ENCODE data around the gene TSSC4.

TSSC4 gene

GRCh38 chr11:2395211-2395730, 5.3 kb upstream of the TSSC4 start:
- no peak overlapping the region for H3K9ac ChIP-seq (ENCODE audit: low read depth, low read length)
- peaks cover 38% of the 10 kb centered on the region for H3K36me3 ChIP-seq (ENCODE audit: control insufficient read depth, insufficient read depth, low read length)
- H3K4me1 ChIP-seq (ENCODE audit: control insufficient read depth, insufficient read depth, low read length), result peaks cover 8% of the 10 kb centered on the region; the same call in 1 of the 2 replicates
- H3K27ac ChIP-seq (ENCODE audit: low read depth, low read length), result no peak overlapping the region
- no peaks in the 10 kb centered on the region for H3K9me3 ChIP-seq (ENCODE audit: control insufficient read depth, insufficient read depth, low read length)
- no peak overlapping the region for H3K4me3 ChIP-seq (ENCODE audit: low read depth, low read length)
- H3K27me3 ChIP-seq (ENCODE audit: control insufficient read depth, insufficient read depth, low read length), result no peaks in the 10 kb centered on the region

- peaks cover 5% of the 10 kb centered on the region; the same call in 1 of the 2 replicates for H3K4me1 ChIP-seq (ENCODE audit: control insufficient read depth, insufficient read depth, low read length)
- H3K9ac ChIP-seq (ENCODE audit: low read depth, low read length), result no peak overlapping the region
- H3K9me3 ChIP-seq (ENCODE audit: control insufficient read depth, insufficient read depth, low read length), result no peaks in the 10 kb centered on the region
- H3K27me3 ChIP-seq (ENCODE audit: control insufficient read depth, insufficient read depth, low read length), result no peaks in the 10 kb centered on the region
- H3K27ac ChIP-seq (ENCODE audit: low read depth, low read length), result no peak overlapping the region
- peaks cover 35% of the 10 kb centered on the region for H3K36me3 ChIP-seq (ENCODE audit: control insufficient read depth, insufficient read depth, low read length)
- H3K4me3 ChIP-seq (ENCODE audit: low read depth, low read length), result no peak overlapping the region
These were observed 4.7 kb upstream of the TSSC4 start for GRCh38 chr11:2395856-2396255.

- Histone ChIP-seq H3K27ac (ENCODE audit: low read depth, low read length) (no peak overlapping the region), H3K4me1 (ENCODE audit: control insufficient read depth, insufficient read depth, low read length) (peaks cover 5% of the 10 kb centered on the region; the same call in 1 of the 2 replicates), H3K9ac (ENCODE audit: low read depth, low read length) (no peak overlapping the region), H3K36me3 (ENCODE audit: control insufficient read depth, insufficient read depth, low read length) (peaks cover 35% of the 10 kb centered on the region), H3K4me3 (ENCODE audit: low read depth, low read length) (no peak overlapping the region), H3K27me3 (ENCODE audit: control insufficient read depth, insufficient read depth, low read length) (no peaks in the 10 kb centered on the region), H3K9me3 (ENCODE audit: control insufficient read depth, insufficient read depth, low read length) (no peaks in the 10 kb centered on the region)
These were observed 4.1 kb upstream of the TSSC4 start for GRCh38 chr11:2396471-2396870.

GRCh38 chr11:2397005-2397404, 3.5 kb upstream of the TSSC4 start:
- Histone ChIP-seq H3K9ac (ENCODE audit: low read depth, low read length) (no peak overlapping the region), H3K4me3 (ENCODE audit: low read depth, low read length) (no peak overlapping the region), H3K4me1 (ENCODE audit: control insufficient read depth, insufficient read depth, low read length) (peaks cover 5% of the 10 kb centered on the region; the same call in 1 of the 2 replicates), H3K36me3 (ENCODE audit: control insufficient read depth, insufficient read depth, low read length) (peaks cover 32% of the 10 kb centered on the region), H3K27me3 (ENCODE audit: control insufficient read depth, insufficient read depth, low read length) (no peaks in the 10 kb centered on the region), H3K9me3 (ENCODE audit: control insufficient read depth, insufficient read depth, low read length) (no peaks in the 10 kb centered on the region), H3K27ac (ENCODE audit: low read depth, low read length) (no peak overlapping the region)

- peaks cover 44% of the 10 kb centered on the region for H3K36me3 ChIP-seq (ENCODE audit: control insufficient read depth, insufficient read depth, low read length)
- peak overlapping the region; percentile 95 for H3K27ac ChIP-seq (ENCODE audit: low read depth, low read length)
- no peak overlapping the region for H3K4me3 ChIP-seq (ENCODE audit: low read depth, low read length)
- no peaks in the 10 kb centered on the region for H3K27me3 ChIP-seq (ENCODE audit: control insufficient read depth, insufficient read depth, low read length)
- H3K4me1 ChIP-seq (ENCODE audit: control insufficient read depth, insufficient read depth, low read length), result peaks cover 5% of the 10 kb centered on the region; the same call in 1 of the 2 replicates
- no peaks in the 10 kb centered on the region for H3K9me3 ChIP-seq (ENCODE audit: control insufficient read depth, insufficient read depth, low read length)
- H3K9ac ChIP-seq (ENCODE audit: low read depth, low read length), result no peak overlapping the region
These were observed 1.7 kb upstream of the TSSC4 start for GRCh38 chr11:2398664-2399355.

- Histone ChIP-seq H3K4me3 (ENCODE audit: low read depth, low read length) (peak overlapping the region; percentile 77), H3K27ac (ENCODE audit: low read depth, low read length) (peak overlapping the region; percentile 95), H3K36me3 (ENCODE audit: control insufficient read depth, insufficient read depth, low read length) (peaks cover 42% of the 10 kb centered on the region), H3K4me1 (ENCODE audit: control insufficient read depth, insufficient read depth, low read length) (peaks cover 5% of the 10 kb centered on the region; the same call in 1 of the 2 replicates), H3K27me3 (ENCODE audit: control insufficient read depth, insufficient read depth, low read length) (no peaks in the 10 kb centered on the region), H3K9me3 (ENCODE audit: control insufficient read depth, insufficient read depth, low read length) (no peaks in the 10 kb centered on the region), H3K9ac (ENCODE audit: low read depth, low read length) (peak overlapping the region; percentile 60)
These were observed 972 bp upstream of the TSSC4 start for GRCh38 chr11:2399488-2400068.

- peaks cover 37% of the 10 kb centered on the region for H3K36me3 ChIP-seq (ENCODE audit: control insufficient read depth, insufficient read depth, low read length)
- peak overlapping the region; percentile 76 for H3K27ac ChIP-seq (ENCODE audit: low read depth, low read length)
These were observed 349 bp downstream of the TSSC4 start for GRCh38 chr11:2400762-2401435.

GRCh38 chr11:2401436-2401984, 960 bp downstream of the TSSC4 start:
- Histone ChIP-seq H3K36me3 (ENCODE audit: control insufficient read depth, insufficient read depth, low read length) (peaks cover 31% of the 10 kb centered on the region), H3K27me3 (ENCODE audit: control insufficient read depth, insufficient read depth, low read length) (no peaks in the 10 kb centered on the region), H3K27ac (ENCODE audit: low read depth, low read length) (no peak overlapping the region), H3K4me1 (ENCODE audit: control insufficient read depth, insufficient read depth, low read length) (peaks cover 5% of the 10 kb centered on the region; the same call in 1 of the 2 replicates), H3K4me3 (ENCODE audit: low read depth, low read length) (peak overlapping the region; percentile 99), H3K9me3 (ENCODE audit: control insufficient read depth, insufficient read depth, low read length) (no peaks in the 10 kb centered on the region), H3K9ac (ENCODE audit: low read depth, low read length) (peak overlapping the region; percentile 93)

More at GRCh38 chr11:2400762-2401435, 349 bp downstream of the TSSC4 start:
- Histone ChIP-seq H3K9ac (ENCODE audit: low read depth, low read length) (peak overlapping the region; percentile 93), H3K9me3 (ENCODE audit: control insufficient read depth, insufficient read depth, low read length) (no peaks in the 10 kb centered on the region), H3K27me3 (ENCODE audit: control insufficient read depth, insufficient read depth, low read length) (no peaks in the 10 kb centered on the region), H3K4me3 (ENCODE audit: low read depth, low read length) (peak overlapping the region; percentile 99), H3K4me1 (ENCODE audit: control insufficient read depth, insufficient read depth, low read length) (peaks cover 5% of the 10 kb centered on the region; the same call in 1 of the 2 replicates)

GRCh38 chr11:2402106-2402505, 1.6 kb downstream of the TSSC4 start:
- peaks cover 25% of the 10 kb centered on the region for H3K36me3 ChIP-seq (ENCODE audit: control insufficient read depth, insufficient read depth, low read length)

GRCh38 chr11:2402890-2403645, 2.5 kb downstream of the TSSC4 start:
- Histone ChIP-seq H3K27me3 (ENCODE audit: control insufficient read depth, insufficient read depth, low read length) (no peaks in the 10 kb centered on the region), H3K9me3 (ENCODE audit: control insufficient read depth, insufficient read depth, low read length) (no peaks in the 10 kb centered on the region), H3K4me3 (ENCODE audit: low read depth, low read length) (no peak overlapping the region), H3K9ac (ENCODE audit: low read depth, low read length) (no peak overlapping the region), H3K36me3 (ENCODE audit: control insufficient read depth, insufficient read depth, low read length) (peaks cover 23% of the 10 kb centered on the region), H3K4me1 (ENCODE audit: control insufficient read depth, insufficient read depth, low read length) (peaks cover 5% of the 10 kb centered on the region; the same call in 1 of the 2 replicates), H3K27ac (ENCODE audit: low read depth, low read length) (no peak overlapping the region)

More at GRCh38 chr11:2402106-2402505, 1.6 kb downstream of the TSSC4 start:
- peak overlapping the region; percentile 99 for H3K4me3 ChIP-seq (ENCODE audit: low read depth, low read length)
- no peak overlapping the region for H3K9ac ChIP-seq (ENCODE audit: low read depth, low read length)
- H3K4me1 ChIP-seq (ENCODE audit: control insufficient read depth, insufficient read depth, low read length), result peaks cover 5% of the 10 kb centered on the region; the same call in 1 of the 2 replicates
- no peaks in the 10 kb centered on the region for H3K27me3 ChIP-seq (ENCODE audit: control insufficient read depth, insufficient read depth, low read length)
- no peak overlapping the region for H3K27ac ChIP-seq (ENCODE audit: low read depth, low read length)
- no peaks in the 10 kb centered on the region for H3K9me3 ChIP-seq (ENCODE audit: control insufficient read depth, insufficient read depth, low read length)

All from HUES48 (cell line).